HEK293 (cell line): ENCODE measurements around the gene SLC19A1.

Experiments
- BCL11A ChIP-seq: fragments of 450-650 bp; formaldehyde crosslinking; IDR thresholded peaks from 2 replicates; pipeline ENCODE4 v1.5.1; 2016; ENCODE audit warnings: low read depth, missing biosample characterization, missing genetic modification characterization
- CTCF ChIP-seq: fragments of 450-650 bp; formaldehyde crosslinking; IDR thresholded peaks from 2 replicates; pipeline ENCODE4 v1.5.1; 2016; ENCODE audit warnings: missing biosample characterization, missing genetic modification characterization
- PRDM1 ChIP-seq: fragments of 450-650 bp; formaldehyde crosslinking; IDR thresholded peaks from 2 replicates; pipeline ENCODE4; 2016; ENCODE audit warnings: missing biosample characterization, missing genetic modification characterization

- TF ChIP-seq PRDM1 (tag by site-specific recombination) (no peak), BCL11A (tag by site-specific recombination) (no peak), CTCF (tag by site-specific recombination) (no peak)
These were observed 27.8 kb upstream of the SLC19A1 start for GRCh38 chr21:45570071-45570470.
